Subcutaneous adipose tissue (tissue), 4 donors: ENCODE data around the gene GOLGA3. TPM values are rescaled to one million over a fixed set of nuclear protein-coding genes. Genes with fewer than 3 reads are reported as not detected.

ENCODE experiments used
- small RNA-seq: library from RNA; depleted of rRNA; stranded (forward); fragments of <200 nt; gene quantifications from one replicate; pipeline ENCODE3, GENCODE V24; 2016
- total RNA-seq, 4 donors: library from RNA; depleted of rRNA; stranded (reverse); fragments of >200 nt; gene quantifications; one replicate each; pipeline ENCODE4 v1.1.0, GENCODE V29; 2016
- TF ChIP-seq, protein P1 (sequence below): fragments of 450-650 bp; IDR thresholded peaks from one replicate; pipeline ENCODE4 v1.5.1; 2016; ENCODE audit warnings: low read depth, mild to moderate bottlenecking, control low read depth, antibody characterized with exemption, moderate library complexity

Gene GOLGA3
- total RNA-seq, 4 donors from 2014 or later: 45.9 to 86.8 (median 60.4) TPM

DNA sequence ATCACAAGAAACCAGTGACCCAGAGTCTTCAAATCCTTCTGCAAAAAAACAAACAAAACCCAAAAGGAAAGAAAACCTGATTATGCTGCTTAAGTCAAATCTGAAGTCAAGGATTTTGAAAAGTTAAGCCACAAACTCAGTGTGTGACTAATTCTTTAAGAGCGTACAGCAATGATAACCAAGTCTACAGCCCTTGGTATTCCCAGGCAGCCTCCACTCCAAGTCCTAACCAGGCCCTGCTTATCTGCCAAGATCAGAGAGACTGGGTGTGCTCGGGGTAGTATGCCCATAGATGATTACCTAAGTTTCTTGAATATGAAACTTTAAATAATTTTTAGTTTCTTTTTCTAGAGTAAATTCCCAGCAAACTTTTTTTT is 104.9 kb downstream of the GOLGA3 start:
- TF ChIP-seq, protein P1, sequence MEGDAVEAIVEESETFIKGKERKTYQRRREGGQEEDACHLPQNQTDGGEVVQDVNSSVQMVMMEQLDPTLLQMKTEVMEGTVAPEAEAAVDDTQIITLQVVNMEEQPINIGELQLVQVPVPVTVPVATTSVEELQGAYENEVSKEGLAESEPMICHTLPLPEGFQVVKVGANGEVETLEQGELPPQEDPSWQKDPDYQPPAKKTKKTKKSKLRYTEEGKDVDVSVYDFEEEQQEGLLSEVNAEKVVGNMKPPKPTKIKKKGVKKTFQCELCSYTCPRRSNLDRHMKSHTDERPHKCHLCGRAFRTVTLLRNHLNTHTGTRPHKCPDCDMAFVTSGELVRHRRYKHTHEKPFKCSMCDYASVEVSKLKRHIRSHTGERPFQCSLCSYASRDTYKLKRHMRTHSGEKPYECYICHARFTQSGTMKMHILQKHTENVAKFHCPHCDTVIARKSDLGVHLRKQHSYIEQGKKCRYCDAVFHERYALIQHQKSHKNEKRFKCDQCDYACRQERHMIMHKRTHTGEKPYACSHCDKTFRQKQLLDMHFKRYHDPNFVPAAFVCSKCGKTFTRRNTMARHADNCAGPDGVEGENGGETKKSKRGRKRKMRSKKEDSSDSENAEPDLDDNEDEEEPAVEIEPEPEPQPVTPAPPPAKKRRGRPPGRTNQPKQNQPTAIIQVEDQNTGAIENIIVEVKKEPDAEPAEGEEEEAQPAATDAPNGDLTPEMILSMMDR: no peak

DNA sequence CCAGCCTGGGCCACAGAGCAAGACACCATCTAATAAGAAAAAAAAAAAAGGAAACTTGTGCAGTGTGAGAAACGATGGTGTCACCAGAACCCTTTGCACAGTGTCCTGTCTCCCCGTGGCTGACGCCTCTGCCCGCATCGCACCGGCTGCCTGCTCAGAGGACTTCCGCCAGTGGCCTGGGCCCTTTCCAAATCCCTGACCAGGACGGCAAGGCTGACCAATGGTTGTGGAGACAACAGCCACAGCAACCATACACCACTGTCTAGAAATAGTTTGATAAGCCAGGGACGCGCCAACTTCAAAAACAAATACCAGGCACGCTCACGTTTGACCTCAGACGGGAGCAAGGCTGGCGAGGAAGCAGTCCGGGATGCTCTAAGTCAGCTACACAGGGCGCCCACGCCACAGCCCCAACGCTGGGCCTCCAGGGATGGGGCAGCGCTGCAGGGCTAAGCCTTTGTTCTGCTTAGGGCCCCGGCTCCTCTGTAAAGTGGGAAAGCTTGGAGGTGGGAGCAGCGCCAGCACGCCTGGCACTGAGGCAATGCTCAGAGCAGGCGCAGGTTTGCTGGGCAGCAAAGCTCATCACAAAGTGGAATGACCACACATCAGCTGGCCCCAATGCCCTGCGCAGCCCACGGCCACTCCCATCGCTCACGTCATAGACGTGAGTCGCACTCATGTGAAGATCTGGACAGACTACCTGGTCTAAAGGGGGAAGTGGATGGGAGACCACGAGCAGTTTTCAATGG is 105.5 kb downstream of the GOLGA3 start:
- TF ChIP-seq, protein P1: no peak

DNA sequence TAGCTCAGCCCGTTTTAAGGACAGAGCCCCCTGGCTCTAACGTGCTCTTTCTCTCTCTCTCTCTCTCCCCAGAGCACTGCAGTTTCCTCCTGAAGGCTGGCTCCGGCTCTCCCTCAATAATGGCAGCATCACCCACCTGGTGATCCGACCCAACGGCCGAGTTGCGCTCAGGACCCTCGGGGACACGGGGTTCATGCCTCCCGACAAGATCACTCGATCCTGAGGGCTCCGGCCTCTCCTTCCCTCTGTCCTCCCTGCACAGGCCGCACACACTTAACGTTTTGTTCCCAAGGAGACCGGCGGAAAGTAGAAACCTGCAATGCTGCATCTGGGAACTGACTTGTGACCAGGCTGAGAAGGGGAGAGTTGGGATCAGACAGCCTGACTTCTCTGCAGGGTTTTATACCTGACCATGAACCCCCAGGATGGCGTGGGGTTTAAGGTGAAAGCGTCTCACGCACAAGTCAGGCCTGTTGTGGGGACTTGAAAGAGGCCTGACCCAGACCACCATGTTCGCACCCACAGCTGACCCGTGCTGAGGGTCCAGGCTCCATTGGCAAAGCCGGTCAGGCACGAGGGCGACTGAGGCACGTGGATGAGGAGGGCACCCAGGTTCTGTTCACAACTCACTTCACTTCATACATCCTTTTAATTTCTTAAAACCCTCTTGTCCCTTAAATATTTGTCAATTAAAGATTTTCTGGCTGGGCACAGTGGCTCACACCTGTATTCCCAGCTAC is 107.9 kb downstream of the GOLGA3 start:
- TF ChIP-seq, protein P1: no peak

DNA sequence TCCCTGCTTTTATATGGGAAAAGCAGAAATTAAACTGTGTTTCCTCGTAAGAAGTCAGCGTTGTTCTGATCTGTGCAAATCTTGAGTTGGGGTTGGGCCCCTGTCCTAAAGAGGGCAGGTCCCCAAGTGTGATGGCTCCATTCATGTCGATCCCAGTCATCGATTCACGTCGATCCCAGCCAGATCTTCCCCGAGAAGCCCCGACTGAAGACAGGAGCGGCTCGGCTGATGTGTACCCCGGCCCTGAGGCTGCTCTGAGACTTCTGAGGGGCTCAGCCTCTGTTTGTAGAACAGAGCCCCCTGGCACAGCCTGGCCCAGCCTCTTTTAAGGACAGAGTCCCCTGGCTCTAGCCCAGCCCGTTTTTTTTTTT is 108.7 kb downstream of the GOLGA3 start:
- TF ChIP-seq, protein P1: no peak

DNA sequence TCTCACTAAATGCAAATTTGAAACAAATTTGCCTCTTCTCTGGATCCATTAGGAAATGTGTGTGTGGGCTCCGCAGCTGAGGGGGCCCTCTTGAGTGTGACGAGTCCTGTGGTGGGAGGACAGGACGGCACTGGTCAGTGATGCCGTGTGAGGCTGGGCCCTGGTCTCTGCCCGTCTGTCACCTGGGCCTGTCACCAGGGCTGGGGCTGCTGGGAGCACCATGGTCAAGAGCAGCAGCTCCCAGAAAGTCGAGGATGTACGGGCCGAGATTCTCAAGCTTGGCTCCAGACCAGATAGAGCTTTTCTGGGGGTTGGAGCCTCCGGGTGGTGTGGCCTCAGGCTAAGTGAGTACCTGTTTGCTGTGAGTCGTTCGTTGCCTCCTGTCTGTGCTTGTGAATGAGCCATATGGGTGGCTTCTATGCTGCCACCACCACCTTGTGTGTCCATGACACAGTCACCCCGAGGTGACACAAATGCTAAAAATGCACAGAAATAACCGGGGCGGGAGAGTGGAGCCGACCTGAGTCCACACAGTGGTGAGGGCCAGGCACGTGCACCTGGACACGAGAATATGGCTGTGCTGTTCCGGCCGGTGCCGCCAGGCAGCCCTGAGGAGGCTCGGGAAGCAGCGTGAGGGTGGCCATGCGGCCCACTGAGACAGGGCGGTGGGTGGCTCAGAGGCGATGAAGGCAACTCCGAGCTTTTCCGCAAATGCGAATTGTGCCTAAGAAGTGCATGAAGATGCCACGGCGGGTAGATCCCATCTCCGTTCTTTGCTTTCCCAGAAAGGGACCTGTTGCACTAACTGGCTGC is 109.3 kb downstream of the GOLGA3 start:
- TF ChIP-seq, protein P1: no peak

Small RNAs within 50 kb of the gene (small RNA-seq; reads per million reads assigned to genes)
- not detected for gene RNA5SP379

Other genes with a start within 250 kb of the GOLGA3 start
- gene LRCOL1, start 218.3 kb downstream of the GOLGA3 start, total RNA-seq: 1 to 10 TPM in 1 of 4 donors, not detected in 3; 2.1 TPM
- not detected for gene P2RX2, start 210.1 kb downstream of the GOLGA3 start, total RNA-seq
- gene POLE, start 141.5 kb downstream of the GOLGA3 start, total RNA-seq: 10 to 100 TPM; 28.2 to 98.5 (median 30.0) TPM
- gene PXMP2, start 141.3 kb downstream of the GOLGA3 start, total RNA-seq: 10 to 100 TPM; 22.8 to 87.0 (median 40.3) TPM
- gene PGAM5, start 118.0 kb downstream of the GOLGA3 start, total RNA-seq: 10 to 100 TPM in 2 of 4 donors, 1 to 10 TPM in 2; 7.3 to 12.1 (median 10.6) TPM
- 10 to 100 TPM; 66.0 to 77.2 (median 75.4) TPM for gene ANKLE2, start 67.0 kb downstream of the GOLGA3 start, total RNA-seq
- gene CHFR, start 58.7 kb upstream of the GOLGA3 start, total RNA-seq: 10 to 100 TPM; 25.5 to 38.6 (median 30.4) TPM
- 10 to 100 TPM in 2 of 4 donors, 1 to 10 TPM in 2; 5.1 to 13.9 (median 10.3) TPM for gene ZNF605, start 127.4 kb upstream of the GOLGA3 start, total RNA-seq
- 10 to 100 TPM in 3 of 4 donors, 1 to 10 TPM in 1; 3.9 to 19.0 (median 13.8) TPM for gene ZNF26, start 157.5 kb upstream of the GOLGA3 start, total RNA-seq
- 10 to 100 TPM; 15.0 to 29.5 (median 23.1) TPM for gene ZNF84, start 208.6 kb upstream of the GOLGA3 start, total RNA-seq